Memory B cell (primary cell): ENCODE measurements around the gene GPRC5D.
A peak's percentile ranks its signal among the peaks of the same experiment; 100 is the strongest.

Source experiments
- ATAC-seq: fragments of 150-1000 bp; cut with Tn5 transposase; 2 replicates; pipeline ENCODE4 v1.10.0; 2021; ENCODE audit warnings: low read depth, mild to moderate bottlenecking, moderate library complexity
- DNase-seq, 2 donors: peaks; one replicate each; pipeline ENCODE4 v3.0.0; 2022; ENCODE audit warnings: low spot score in 2 of 2
- H3K27ac Mint-ChIP-seq: one replicate; pipeline ENCODE4 v1.8.0; 2022; ENCODE audit warnings: mild to moderate bottlenecking, moderate library complexity, mixed read lengths
- H3K27me3 Mint-ChIP-seq: one replicate; pipeline ENCODE4 v1.8.0; 2022; ENCODE audit warnings: mixed read lengths
- H3K36me3 Mint-ChIP-seq: one replicate; pipeline ENCODE4 v1.8.0; 2022; ENCODE audit warnings: mild to moderate bottlenecking, mixed read lengths
- H3K4me1 Mint-ChIP-seq: one replicate; pipeline ENCODE4 v1.8.0; 2022; ENCODE audit warnings: mixed read lengths
- H3K4me3 Mint-ChIP-seq: one replicate; pipeline ENCODE4 v1.8.0; 2022; ENCODE audit warnings: mild to moderate bottlenecking, moderate library complexity, mixed read lengths
- H3K9me3 Mint-ChIP-seq: one replicate; pipeline ENCODE4 v1.8.0; 2022; ENCODE audit warnings: mixed read lengths

GPRC5D gene

DNA sequence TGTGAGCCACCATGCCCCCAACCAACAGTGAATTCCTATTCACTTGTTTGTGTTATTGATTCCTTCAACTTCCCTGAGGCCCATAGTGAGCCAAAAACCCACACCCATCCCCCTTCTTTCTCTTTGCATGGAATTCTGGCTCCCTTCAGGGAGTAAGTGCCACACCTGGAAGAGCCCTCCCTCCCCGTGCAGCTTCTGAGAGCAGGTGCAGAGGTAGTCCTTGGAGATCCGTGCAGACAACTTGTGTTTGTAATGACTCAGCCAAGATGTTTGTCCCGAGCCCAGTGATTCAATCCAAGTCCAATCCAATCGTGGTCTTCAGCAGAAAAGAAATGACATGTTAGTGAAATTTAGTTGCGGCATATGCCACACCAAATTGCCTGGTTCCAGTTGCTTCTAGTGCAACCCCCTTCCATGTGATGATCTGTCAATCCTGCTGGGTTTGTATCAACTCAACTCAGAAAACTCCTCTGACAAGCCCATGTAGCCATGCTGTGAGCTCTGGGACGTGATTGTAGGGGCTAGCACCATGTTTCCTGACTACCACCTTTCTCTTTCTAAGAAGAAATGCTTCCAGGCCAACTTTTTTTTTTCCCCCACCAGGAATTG lies 33.1 kb downstream of the GPRC5D start:
- Mint-ChIP-seq H3K27me3 (peaks cover 15% of the 10 kb centered on the region), H3K36me3 (no peaks in the 10 kb centered on the region), H3K27ac (no peak overlapping the region), H3K9me3 (peaks cover 4% of the 10 kb centered on the region), H3K4me3 (no peak overlapping the region), H3K4me1 (peaks cover 7% of the 10 kb centered on the region)
- DNase-seq (no peak), ATAC-seq (no peak)

DNA sequence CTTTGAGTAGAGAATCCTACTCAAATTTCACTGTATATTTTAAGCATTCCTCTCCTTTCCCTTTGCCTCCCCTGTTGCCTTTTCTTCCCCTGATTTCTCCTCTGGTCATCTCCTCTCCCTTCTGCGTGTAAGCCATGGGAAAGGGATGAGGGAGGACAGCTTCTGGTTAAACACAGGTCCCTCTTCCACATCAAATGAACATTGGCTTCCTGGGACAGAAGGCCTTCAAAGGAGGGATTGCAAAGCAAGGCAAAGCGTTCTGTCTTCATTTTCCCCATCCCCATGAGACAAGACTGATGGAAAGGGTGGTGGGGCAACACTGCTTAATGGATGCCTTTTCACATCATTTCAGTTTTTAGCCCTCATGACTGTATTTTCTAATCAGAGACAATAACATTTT lies 34.5 kb downstream of the GPRC5D start:
- H3K4me1 Mint-ChIP-seq: peaks cover 7% of the 10 kb centered on the region

DNA sequence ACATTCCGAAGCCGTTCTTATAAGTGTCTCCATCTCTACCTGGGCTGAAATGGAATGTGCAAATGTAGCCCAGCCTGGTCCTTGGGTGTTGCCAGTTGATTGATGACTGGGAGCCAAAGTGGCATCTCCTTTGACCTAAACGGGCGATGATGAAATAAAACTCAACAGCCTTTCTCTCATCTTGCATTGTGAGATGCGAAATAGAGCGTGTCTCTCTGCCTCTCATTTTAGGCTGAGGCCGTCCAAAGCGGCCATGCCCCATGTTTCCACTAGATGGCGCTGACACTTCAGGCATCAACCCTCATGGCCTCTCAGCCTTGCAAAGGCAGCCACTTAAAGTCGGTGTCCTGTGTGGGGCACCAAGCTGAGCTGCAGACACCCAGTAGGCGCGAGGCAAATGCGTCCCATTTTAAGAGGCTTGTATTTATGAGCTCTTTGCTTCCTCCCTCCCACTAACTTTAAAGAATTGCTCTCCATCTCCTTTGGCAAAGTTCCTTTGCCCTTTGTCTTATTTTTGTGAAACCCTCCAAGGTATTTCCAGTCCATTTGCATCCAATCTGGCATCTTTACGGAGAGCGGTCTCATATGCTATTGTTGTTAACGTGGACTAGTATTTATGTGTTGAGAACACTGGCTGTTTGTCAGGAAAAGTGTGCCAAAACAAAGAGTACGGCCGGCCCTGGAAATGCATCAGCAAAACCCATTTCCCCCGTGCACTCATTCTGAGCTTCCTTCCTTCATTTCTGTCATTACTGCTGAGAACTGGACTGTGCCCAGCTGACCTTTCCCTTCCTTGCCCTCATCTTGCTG lies 35.6 kb downstream of the GPRC5D start:
- no peak overlapping the region for H3K27ac Mint-ChIP-seq

More for the DNA sequence above, 34.5 kb downstream of the GPRC5D start:
- Mint-ChIP-seq H3K4me3 (no peak overlapping the region), H3K27ac (no peak overlapping the region), H3K27me3 (peaks cover 15% of the 10 kb centered on the region), H3K9me3 (no peaks in the 10 kb centered on the region), H3K36me3 (no peaks in the 10 kb centered on the region)
- DNase-seq: no peak
- ATAC-seq: no peak

DNA sequence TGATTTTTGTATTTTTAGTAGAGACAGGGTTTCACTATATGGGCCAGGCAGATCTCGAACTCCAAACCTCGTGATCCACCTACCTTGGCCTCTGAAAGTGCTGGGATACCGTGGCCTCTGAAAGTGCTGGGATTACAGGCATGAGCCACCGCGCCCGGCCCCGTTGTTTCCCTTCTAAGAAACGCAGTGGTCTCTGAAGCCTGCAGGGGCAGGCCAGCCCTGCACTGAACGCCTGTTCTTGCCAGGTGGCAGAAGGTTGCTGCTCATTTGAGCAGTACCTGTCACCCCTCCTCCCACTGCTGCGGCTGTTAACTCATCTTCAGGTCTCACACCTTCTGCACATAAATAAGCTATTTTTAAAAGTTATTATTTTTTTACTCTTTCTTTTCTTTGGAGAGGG lies 36.3 kb downstream of the GPRC5D start:
- Mint-ChIP-seq H3K27me3 (peaks cover 15% of the 10 kb centered on the region), H3K9me3 (no peaks in the 10 kb centered on the region), H3K27ac (no peak overlapping the region), H3K4me1 (peaks cover 8% of the 10 kb centered on the region), H3K4me3 (no peak overlapping the region), H3K36me3 (no peaks in the 10 kb centered on the region)
- ATAC-seq: no peak
- DNase-seq: no peak

More for the DNA sequence above, 35.6 kb downstream of the GPRC5D start:
- ATAC-seq: peak; percentile 99
- H3K27me3 Mint-ChIP-seq: peaks cover 15% of the 10 kb centered on the region
- no peak overlapping the region for H3K4me3 Mint-ChIP-seq
- peak; percentile 86 for DNase-seq
- peaks cover 7% of the 10 kb centered on the region for H3K4me1 Mint-ChIP-seq
- no peaks in the 10 kb centered on the region for H3K36me3 Mint-ChIP-seq
- H3K9me3 Mint-ChIP-seq: no peaks in the 10 kb centered on the region

DNA sequence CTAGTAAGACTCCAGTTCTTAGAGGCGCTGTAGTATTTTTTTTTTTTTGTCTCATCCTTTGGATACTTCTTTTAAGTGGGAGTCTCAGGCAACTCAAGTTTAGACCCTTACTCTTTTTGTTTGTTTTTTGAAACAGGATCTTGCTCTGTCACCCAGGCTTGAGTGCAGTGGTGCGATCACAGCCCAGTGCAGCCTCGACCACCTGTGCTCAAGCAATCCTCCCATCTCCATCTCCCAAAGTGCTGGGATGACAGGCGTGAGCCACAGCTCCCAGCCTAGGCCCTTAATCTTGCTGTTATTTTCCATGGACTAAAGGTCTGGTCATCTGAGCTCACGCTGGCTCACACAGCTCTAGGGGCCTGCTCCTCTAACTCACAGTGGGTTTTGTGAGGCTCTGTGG lies 39.3 kb downstream of the GPRC5D start:
- Mint-ChIP-seq H3K36me3 (no peaks in the 10 kb centered on the region), H3K9me3 (no peaks in the 10 kb centered on the region), H3K4me1 (peaks cover 29% of the 10 kb centered on the region), H3K4me3 (no peak overlapping the region), H3K27me3 (peaks cover 12% of the 10 kb centered on the region), H3K27ac (no peak overlapping the region)
- ATAC-seq: no peak
- no peak for DNase-seq

DNA sequence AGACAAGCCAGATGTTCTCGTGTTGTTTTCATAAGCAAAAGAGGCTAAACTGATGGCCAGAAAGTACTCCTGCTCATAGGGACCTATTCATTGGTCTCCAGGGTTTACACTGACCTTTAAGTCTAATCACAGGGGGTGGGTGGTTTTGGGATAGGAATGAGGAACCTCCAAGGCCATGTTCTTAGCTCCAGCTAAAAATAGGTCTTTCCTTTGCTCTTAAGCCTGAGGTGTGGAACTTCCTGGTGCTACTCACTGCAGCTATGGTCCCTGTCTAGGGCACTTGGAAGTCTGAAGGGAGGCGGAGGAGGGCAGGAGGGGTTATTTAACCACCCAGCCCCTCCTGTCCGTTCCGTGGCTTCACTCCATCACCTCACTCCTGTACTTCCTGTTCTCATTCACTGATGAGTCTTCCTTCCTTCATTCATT lies 42.0 kb downstream of the GPRC5D start:
- no peak for ATAC-seq
- no peaks in the 10 kb centered on the region for H3K9me3 Mint-ChIP-seq

DNA sequence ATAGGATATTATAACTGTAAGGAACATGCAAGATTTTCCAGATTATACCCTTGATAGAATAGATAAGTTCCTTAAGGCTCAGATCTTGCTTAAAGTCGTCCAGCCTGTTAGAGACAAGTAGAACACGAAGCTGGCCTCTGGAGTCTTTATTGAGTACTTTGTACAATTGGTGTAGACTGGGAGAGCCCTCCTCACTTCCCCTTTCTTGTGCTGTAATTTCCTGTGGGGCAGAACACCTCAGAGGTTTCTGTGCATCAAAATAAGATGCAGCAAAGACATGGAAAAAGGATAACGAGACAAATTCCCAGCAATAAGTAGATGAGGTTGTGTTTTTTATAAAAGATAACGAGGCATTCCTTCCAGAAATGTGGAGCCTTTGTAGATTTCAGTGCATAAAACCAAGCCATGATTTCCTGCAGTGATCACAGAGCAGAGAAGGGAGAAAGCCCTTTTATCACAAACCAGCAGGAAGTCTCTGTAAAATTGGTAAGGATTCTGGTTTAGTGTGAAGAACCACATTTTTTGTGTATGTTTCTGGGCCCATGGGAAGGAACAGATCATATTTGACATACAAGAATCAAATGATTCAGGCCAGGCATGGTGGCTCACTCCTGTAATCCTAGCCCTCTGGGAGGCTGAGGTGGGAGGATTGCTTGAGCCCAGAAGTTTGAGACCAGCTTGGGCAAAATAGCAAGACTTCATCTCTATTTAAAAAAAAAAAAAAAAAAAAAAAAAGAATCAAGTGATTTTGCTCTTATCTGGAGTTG lies 42.6 kb downstream of the GPRC5D start:
- Mint-ChIP-seq H3K27ac (peak overlapping the region; percentile 25), H3K9me3 (no peaks in the 10 kb centered on the region), H3K4me3 (peak overlapping the region; percentile 60), H3K4me1 (peaks cover 22% of the 10 kb centered on the region), H3K36me3 (no peaks in the 10 kb centered on the region), H3K27me3 (peaks cover 2% of the 10 kb centered on the region)
- DNase-seq (no peak), ATAC-seq (peak; percentile 96)

More for the DNA sequence above, 42.0 kb downstream of the GPRC5D start:
- no peak for DNase-seq
- H3K27me3 Mint-ChIP-seq: peaks cover 2% of the 10 kb centered on the region
- H3K27ac Mint-ChIP-seq: no peak overlapping the region
- H3K4me1 Mint-ChIP-seq: peaks cover 22% of the 10 kb centered on the region
- no peak overlapping the region for H3K4me3 Mint-ChIP-seq
- H3K36me3 Mint-ChIP-seq: no peaks in the 10 kb centered on the region

DNA sequence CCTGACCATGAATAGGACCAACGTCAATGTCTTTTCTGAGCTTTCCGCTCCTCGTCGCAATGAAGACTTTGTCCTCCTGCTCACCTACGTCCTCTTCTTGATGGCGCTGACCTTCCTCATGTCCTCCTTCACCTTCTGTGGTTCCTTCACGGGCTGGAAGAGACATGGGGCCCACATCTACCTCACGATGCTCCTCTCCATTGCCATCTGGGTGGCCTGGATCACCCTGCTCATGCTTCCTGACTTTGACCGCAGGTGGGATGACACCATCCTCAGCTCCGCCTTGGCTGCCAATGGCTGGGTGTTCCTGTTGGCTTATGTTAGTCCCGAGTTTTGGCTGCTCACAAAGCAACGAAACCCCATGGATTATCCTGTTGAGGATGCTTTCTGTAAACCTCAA lies 43.3 kb downstream of the GPRC5D start:
- H3K4me1 Mint-ChIP-seq: peaks cover 25% of the 10 kb centered on the region
- H3K36me3 Mint-ChIP-seq: no peaks in the 10 kb centered on the region
- H3K9me3 Mint-ChIP-seq: no peaks in the 10 kb centered on the region
- ATAC-seq (no peak), DNase-seq (no peak)
- H3K27ac Mint-ChIP-seq: no peak overlapping the region
- H3K4me3 Mint-ChIP-seq: no peak overlapping the region
- H3K27me3 Mint-ChIP-seq: peaks cover 5% of the 10 kb centered on the region

DNA sequence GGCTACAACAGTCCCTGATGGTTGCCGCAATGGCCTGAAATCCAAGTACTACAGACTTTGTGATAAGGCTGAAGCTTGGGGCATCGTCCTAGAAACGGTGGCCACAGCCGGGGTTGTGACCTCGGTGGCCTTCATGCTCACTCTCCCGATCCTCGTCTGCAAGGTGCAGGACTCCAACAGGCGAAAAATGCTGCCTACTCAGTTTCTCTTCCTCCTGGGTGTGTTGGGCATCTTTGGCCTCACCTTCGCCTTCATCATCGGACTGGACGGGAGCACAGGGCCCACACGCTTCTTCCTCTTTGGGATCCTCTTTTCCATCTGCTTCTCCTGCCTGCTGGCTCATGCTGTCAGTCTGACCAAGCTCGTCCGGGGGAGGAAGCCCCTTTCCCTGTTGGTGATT lies 43.7 kb downstream of the GPRC5D start:
- Mint-ChIP-seq H3K27ac (no peak overlapping the region), H3K4me3 (no peak overlapping the region), H3K4me1 (peaks cover 26% of the 10 kb centered on the region), H3K27me3 (peaks cover 5% of the 10 kb centered on the region), H3K36me3 (no peaks in the 10 kb centered on the region), H3K9me3 (no peaks in the 10 kb centered on the region)
- DNase-seq (no peak), ATAC-seq (no peak)

DNA sequence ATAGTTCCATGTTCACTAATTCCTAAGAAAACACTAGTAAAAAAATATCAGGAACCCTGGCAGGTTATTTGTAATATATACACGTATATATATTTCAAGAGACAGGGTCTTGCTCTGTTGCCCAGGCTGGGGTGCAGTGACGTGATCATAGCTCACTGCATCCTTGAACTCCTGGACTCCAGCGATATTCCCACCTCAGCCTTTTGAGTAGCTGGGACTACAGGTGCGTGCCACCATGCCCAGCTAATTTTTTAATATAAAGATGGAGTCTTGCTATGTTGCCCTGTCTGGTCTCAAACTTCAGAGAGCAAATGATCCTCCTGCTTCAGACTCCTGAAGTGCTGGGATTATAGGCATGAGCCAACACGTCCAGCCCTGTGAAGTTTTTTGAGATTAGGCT lies 44.4 kb downstream of the GPRC5D start:
- Mint-ChIP-seq H3K4me3 (no peak overlapping the region), H3K9me3 (no peaks in the 10 kb centered on the region), H3K27me3 (peaks cover 5% of the 10 kb centered on the region), H3K4me1 (peaks cover 26% of the 10 kb centered on the region), H3K27ac (no peak overlapping the region), H3K36me3 (no peaks in the 10 kb centered on the region)
- DNase-seq (no peak), ATAC-seq (no peak)

DNA sequence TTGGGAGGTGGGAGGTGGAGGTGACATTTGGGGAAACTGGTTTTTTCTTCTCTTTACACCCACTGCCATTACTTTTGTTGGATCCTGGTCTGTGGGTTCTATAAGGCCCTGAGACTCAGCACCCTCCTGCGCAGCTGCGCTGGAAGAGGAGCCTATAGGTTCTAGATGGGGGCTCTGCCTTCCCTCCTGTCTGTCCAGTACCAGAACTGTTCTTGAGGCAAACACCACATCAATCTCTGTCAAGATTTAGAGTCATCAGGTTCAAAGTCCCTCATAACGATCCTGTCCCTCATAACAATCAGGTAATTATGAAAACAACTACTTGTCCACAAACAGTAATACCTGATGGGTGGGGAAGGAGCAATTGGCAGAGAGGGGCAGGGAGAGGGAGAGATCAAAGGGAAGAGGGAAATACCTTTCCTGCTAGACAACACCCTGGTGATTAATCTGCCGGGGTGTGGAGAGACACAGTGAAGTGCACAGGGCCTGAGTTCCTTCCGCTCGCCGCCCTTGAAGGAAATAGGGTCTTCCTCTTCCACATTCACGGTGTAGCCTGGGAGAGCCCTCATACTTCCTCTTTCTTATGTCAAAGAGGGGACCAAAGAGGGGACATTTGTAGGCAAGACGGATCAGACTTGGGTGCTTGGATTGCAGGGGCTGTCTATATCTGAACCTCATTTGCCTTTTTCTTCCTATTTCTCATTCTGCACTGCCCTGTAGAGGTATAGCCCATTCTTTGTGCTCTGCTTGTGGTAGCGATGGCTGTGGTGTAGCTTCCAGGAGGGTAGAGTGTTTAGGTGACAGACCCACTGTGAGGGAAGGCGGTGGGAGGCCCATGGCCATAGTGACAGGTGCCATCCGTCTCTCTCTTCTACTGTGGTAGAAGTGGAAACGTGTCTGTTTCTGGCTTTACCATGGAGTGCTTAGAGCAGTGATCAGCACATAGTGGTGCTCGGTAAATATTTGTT lies 48.0 kb downstream of the GPRC5D start:
- Mint-ChIP-seq H3K36me3 (no peaks in the 10 kb centered on the region), H3K4me3 (no peak overlapping the region), H3K27me3 (peaks cover 11% of the 10 kb centered on the region), H3K27ac (no peak overlapping the region), H3K9me3 (no peaks in the 10 kb centered on the region), H3K4me1 (peaks cover 10% of the 10 kb centered on the region)
- DNase-seq: no peak
- ATAC-seq: no peak

DNA sequence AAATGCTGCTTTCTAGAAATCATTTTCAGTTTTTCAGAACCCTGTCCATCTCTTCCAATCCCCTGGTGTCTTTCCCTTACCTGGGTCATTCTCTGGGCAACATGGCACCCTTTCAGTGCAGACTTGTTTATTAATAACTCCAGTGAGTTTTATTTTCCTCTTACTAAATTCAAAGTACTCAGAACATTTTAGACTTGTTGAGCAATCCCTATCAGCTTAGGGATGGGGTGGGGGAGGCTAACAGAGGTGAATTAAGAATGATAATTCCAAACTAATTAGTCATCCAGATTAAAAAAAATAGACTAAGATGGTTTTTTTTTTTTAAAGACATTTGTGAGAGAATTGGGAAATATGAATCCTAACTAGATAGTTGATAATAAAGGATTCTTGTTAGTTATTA lies 49.9 kb downstream of the GPRC5D start:
- no peaks in the 10 kb centered on the region for H3K36me3 Mint-ChIP-seq
- H3K27me3 Mint-ChIP-seq: peaks cover 16% of the 10 kb centered on the region
- H3K4me1 Mint-ChIP-seq: peaks cover 4% of the 10 kb centered on the region
- H3K9me3 Mint-ChIP-seq: no peaks in the 10 kb centered on the region
- H3K27ac Mint-ChIP-seq: no peak overlapping the region
- H3K4me3 Mint-ChIP-seq: no peak overlapping the region
- ATAC-seq (no peak), DNase-seq (no peak)

DNA sequence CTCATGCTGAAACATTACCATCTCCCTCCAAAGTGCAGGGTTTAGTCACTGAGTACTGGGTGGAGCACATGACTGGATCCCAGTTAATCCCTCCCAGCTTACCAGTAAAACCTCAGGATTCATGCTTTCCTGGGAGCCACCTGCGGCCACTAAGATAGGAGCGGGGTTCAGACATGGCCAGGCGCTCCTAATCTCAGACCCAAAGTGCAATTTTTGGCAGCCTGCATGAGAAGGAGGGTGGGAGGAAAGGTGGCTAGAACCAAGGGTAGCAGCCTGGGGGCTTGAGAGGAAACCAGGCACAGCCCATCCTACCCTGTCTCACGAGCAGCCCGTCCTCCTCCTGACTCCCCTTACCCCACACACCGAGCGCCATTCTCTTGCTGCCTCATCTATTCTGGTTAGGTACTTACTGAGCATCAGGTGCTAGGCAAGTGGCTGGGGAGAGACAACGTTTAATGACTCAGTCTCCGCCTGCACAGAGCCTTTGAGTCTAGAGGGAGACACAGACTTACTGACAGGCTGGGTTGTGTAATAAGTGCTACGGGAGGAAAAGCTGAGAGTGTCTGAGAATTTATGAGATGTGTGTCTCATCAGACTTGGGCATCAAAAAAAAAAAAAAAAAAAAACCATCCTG lies 50.7 kb downstream of the GPRC5D start:
- ATAC-seq: no peak
- peaks cover 4% of the 10 kb centered on the region for H3K4me1 Mint-ChIP-seq
- no peak for DNase-seq
- peaks cover 16% of the 10 kb centered on the region for H3K27me3 Mint-ChIP-seq
- H3K9me3 Mint-ChIP-seq: no peaks in the 10 kb centered on the region
- H3K4me3 Mint-ChIP-seq: no peak overlapping the region
- no peak overlapping the region for H3K27ac Mint-ChIP-seq
- no peaks in the 10 kb centered on the region for H3K36me3 Mint-ChIP-seq
